ENCODE results near the gene DOC2B. TPM values are rescaled to one million over a fixed set of nuclear protein-coding genes. Genes with fewer than 3 reads are reported as not detected.

Gene DOC2B
- total RNA-seq, 2 experiments from 2014 or later = 0.06 to 0.08 TPM

DNA sequence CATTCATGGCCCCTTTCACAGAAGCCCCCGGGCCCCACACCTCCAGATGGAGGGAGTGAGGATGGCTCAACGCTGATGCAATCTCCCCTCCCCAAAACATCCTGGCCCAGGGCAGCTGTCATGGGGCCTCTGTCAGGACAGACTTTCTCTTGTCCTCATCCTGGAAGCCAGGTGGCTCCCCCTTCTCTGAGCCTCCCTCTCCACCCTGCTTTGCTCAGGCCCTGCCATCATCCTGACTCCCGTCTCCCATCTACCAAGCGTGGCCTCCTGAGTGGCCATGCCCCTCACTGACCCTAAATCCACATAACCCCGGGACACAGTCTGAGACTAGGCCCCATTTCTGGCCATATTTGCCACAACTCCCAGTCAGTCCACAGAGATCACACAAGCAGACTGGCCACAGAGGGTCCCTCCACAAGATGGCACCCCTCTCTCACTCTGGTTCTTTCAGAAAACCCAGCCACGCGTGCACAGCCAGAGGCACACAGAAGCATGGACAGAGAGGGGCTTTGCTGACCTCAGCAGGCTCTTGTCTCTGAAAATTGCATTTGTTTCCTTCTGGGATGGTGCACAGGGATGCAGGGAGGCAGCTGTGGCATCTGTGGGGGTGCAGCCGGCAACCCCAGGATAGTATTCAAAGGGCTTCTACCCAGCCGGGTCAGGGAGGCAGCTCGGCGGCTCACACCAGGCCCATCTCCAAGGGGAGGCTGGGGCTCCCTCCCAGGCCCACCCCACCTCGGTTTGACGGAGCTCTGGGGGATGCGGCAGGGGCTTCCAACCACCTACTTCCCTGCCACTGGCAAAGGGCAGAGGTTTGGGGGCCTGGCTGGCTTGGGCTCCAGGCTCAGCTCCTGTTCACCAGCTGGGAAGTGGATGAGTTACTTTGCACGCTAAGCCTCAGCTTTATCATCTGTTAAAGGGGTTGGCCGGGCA, 16.9 kb downstream of the DOC2B start:
- H3K4me1 Mint-ChIP-seq = peaks cover 7% of the 10 kb centered on the region
- no peaks in the 10 kb centered on the region for H3K36me3 Mint-ChIP-seq
- H3K4me3 Mint-ChIP-seq = no peak overlapping the region
- H3K27ac Mint-ChIP-seq = no peak overlapping the region
- H3K9me3 Mint-ChIP-seq = no peaks in the 10 kb centered on the region
- no peaks in the 10 kb centered on the region for H3K27me3 Mint-ChIP-seq
- DNase-seq = no peak

DNA sequence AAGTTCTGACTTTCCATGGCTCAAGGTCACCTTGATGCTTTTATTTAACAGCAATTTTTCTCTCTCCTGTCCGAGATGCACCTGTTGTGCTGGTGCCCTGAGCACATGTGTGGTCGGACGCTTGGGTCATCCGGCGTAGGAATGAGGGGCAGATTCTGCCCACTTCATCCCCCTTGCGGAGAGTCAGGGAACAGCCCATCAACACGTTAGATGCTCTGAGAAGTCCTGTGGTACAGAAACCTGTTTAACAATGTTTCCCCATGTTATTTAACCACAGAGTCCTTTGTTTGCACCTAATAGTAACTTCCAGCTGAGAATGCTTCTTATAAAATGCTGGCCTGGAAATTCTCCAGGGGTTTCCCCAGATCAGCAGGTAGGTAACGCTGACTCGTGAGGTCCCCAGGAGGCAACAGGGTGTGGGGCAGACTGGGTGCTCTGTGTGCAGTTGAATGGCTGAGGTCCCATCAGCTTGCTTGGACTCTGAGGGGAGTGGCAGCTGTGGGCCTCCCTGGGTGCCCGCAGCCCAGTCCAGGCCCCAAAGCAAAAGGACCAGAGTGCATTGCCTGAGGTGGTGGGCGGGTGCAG, 17.8 kb downstream of the DOC2B start:
- H3K27me3 Mint-ChIP-seq = no peaks in the 10 kb centered on the region
- no peaks in the 10 kb centered on the region for H3K9me3 Mint-ChIP-seq
- no peak overlapping the region for H3K27ac Mint-ChIP-seq
- DNase-seq = no peak
- H3K4me1 Mint-ChIP-seq = no peaks in the 10 kb centered on the region
- no peaks in the 10 kb centered on the region for H3K36me3 Mint-ChIP-seq
- no peak overlapping the region for H3K4me3 Mint-ChIP-seq

DNA sequence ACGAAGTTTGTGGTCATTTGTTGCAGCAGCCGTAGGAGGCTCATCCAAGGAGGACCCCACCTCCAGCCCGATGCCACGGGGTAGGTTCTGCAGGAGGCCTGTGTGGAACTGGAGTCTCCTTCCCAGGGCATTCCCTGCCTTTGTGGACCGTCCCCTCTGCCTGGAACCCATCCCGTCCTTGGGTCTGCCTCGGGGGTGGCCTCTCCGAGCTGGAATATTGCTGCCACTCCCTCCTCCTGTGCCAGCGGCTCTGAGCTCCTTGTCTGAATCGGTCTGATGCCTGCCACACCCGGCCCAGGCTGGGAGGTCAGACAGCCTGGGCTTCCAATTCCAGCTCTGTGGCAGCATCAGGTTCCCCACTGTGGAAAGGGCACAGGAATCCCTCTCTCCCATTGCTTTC, 18.8 kb downstream of the DOC2B start:
- Mint-ChIP-seq H3K36me3 (no peaks in the 10 kb centered on the region), H3K4me3 (no peak overlapping the region), H3K27ac (no peak overlapping the region), H3K9me3 (no peaks in the 10 kb centered on the region), H3K27me3 (no peaks in the 10 kb centered on the region), H3K4me1 (no peaks in the 10 kb centered on the region)
- no peak for DNase-seq

DNA sequence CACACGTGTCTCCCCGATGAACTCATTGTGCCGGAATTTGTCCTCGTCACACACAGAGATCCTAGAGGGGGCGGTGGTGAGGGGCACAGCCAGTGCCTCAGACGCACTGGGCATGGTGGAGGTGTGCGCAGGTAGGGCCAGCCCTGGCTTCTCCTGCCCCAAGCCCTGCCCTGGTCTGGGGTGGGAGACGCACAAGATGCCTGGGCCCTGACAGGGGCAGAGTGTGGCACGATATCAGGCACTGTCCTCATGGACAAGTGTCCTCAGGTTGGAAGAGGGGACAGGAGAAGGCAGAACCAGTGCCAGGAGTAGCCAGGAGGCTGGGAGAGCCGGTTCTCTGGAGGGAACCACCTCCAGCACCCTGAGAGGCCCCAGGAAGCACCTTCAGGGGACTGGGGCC, 20.0 kb downstream of the DOC2B start:
- H3K27me3 Mint-ChIP-seq = no peaks in the 10 kb centered on the region
- H3K4me3 Mint-ChIP-seq = no peak overlapping the region
- H3K27ac Mint-ChIP-seq = no peak overlapping the region
- H3K9me3 Mint-ChIP-seq = no peaks in the 10 kb centered on the region
- H3K36me3 Mint-ChIP-seq = no peaks in the 10 kb centered on the region
- no peak for DNase-seq
- no peaks in the 10 kb centered on the region for H3K4me1 Mint-ChIP-seq

DNA sequence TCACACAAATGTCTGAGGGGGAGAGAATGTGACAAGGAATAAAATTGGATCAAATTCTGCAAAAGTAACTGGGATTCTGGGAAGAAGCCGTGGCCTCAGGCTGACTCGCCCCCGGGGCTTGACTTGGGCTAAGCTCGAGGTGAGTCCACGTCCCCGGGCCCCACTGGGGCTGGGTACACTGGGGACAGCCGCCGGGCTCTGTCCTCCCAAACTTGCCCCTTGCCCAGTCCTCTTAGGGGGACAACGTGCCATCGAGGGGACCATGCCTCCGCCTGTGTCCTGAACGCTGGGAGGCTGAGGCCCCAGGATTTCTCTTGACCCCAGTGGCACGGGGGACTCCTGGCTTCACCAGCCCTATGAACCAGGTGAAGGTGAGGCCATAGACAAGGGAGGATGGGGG, 21.1 kb downstream of the DOC2B start:
- Mint-ChIP-seq H3K4me1 (no peaks in the 10 kb centered on the region), H3K36me3 (no peaks in the 10 kb centered on the region), H3K27me3 (no peaks in the 10 kb centered on the region), H3K27ac (no peak overlapping the region), H3K9me3 (no peaks in the 10 kb centered on the region), H3K4me3 (no peak overlapping the region)
- DNase-seq = no peak

DNA sequence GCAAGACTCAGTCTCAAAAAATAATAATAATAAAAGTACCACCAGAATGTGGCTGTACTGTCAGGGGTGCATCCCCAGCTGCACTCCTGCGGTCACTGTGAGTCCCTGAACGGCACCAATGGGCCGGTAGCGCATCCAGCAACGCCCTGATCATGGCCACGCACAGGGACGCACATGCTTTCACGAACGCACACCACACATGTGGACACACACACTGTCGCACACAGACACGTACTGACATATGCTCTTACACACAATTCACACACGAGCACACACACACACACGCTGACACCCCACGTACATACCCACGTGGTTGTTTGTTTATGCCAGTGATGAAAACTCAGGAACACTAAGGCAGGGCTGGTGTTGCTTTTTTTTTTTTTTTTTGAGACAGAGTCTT, 21.8 kb downstream of the DOC2B start:
- no peak overlapping the region for H3K27ac Mint-ChIP-seq
- H3K4me3 Mint-ChIP-seq = no peak overlapping the region
- H3K27me3 Mint-ChIP-seq = no peaks in the 10 kb centered on the region
- no peak for DNase-seq
- H3K9me3 Mint-ChIP-seq = no peaks in the 10 kb centered on the region
- no peaks in the 10 kb centered on the region for H3K4me1 Mint-ChIP-seq
- no peaks in the 10 kb centered on the region for H3K36me3 Mint-ChIP-seq

DNA sequence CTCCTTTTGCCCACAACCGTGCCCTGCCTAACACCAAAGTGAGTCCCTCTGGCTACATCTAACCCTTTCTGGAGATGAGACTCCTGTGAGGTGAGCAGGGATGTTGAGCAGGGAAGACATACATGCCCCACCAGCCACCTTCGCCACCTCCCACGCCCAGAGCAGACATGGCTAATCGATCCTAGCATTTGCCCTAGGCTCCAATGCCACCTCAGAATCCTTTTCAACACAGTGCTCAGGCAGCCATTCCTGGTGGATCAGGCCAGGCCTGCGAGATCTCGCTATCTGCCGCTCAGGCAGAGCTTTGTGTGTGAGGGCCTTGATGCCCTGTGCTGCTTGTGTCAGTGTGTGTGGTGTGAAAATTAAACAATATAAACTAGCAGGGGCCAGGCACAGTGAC, 23.1 kb downstream of the DOC2B start:
- Mint-ChIP-seq H3K27me3 (no peaks in the 10 kb centered on the region), H3K9me3 (no peaks in the 10 kb centered on the region), H3K4me1 (no peaks in the 10 kb centered on the region), H3K27ac (no peak overlapping the region), H3K36me3 (no peaks in the 10 kb centered on the region), H3K4me3 (no peak overlapping the region)
- DNase-seq = no peak

DNA sequence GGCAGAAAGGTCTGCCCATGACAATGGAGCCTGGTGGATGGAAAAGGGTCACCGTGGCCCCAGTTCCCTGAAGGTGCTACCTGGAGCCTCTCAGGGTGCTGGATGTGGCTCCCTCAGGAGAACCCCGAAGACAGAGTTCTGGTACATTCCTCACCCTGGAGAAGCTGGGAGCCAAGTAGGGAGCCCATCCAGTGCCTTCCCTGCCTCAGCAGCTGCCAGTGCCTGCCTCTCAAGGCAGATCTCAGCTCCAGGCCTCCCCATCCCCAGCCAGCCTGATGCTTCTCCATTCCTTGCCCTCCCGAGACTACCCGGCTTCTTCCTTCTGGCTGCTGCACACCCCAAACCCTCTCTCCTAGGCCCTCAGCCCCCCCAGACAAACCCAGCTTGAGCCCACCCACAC, 23.5 kb downstream of the DOC2B start:
- no peaks in the 10 kb centered on the region for H3K4me1 Mint-ChIP-seq
- no peaks in the 10 kb centered on the region for H3K36me3 Mint-ChIP-seq
- H3K4me3 Mint-ChIP-seq = no peak overlapping the region
- H3K27me3 Mint-ChIP-seq = no peaks in the 10 kb centered on the region
- H3K9me3 Mint-ChIP-seq = no peaks in the 10 kb centered on the region
- no peak for DNase-seq
- H3K27ac Mint-ChIP-seq = no peak overlapping the region

DNA sequence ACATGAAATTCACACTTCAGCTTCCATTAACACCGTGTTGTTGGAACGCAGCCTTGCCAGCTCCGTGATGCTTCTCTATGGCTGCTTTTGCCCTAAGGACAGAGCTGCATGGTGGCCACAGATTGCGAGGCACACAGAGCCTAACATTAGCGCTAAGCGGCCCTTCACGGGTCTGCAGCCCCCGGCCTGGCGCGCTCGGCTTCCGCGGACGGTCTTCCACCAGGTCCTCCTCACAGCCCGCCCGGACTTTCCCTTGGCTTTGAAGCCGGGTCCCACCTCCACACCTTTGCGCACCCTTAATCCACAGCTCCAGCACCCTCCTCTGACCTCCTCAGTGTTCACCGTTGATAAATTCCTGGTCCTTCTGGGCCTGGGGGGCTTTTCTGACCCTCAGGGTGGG, 24.5 kb downstream of the DOC2B start:
- Mint-ChIP-seq H3K27ac (no peak overlapping the region), H3K36me3 (no peaks in the 10 kb centered on the region), H3K4me3 (no peak overlapping the region), H3K4me1 (no peaks in the 10 kb centered on the region), H3K9me3 (no peaks in the 10 kb centered on the region), H3K27me3 (no peaks in the 10 kb centered on the region)
- no peak for DNase-seq

DNA sequence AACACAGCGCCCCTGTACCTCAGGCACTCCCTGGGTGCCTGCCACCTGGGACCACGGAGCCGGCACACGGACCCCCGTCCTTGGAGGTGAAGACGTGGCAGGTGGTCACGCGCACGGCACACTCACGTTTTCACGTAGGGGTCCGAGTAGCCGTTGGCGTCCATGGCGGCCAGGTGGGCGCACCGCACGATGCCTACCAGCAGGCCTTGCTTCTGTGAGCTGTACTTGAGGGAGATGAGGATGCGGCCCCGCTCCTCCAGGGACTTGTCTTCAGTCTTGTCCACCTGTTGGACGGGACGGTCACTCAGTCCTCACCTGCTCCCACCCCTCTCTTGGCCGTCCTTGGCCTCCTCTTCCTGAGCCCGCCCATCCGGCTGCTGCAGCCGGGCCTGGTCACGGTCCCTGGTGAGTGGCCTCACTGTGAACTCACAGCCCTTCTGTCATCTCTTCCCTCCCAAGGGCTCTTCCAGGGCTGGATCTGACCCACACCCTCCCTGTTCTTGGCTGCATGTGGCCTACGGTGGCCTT, 25.3 kb downstream of the DOC2B start:
- no peak for DNase-seq
- H3K4me1 Mint-ChIP-seq = no peaks in the 10 kb centered on the region
- H3K27me3 Mint-ChIP-seq = no peaks in the 10 kb centered on the region
- H3K9me3 Mint-ChIP-seq = no peaks in the 10 kb centered on the region
- H3K27ac Mint-ChIP-seq = no peak overlapping the region
- no peak overlapping the region for H3K4me3 Mint-ChIP-seq
- no peaks in the 10 kb centered on the region for H3K36me3 Mint-ChIP-seq

DNA sequence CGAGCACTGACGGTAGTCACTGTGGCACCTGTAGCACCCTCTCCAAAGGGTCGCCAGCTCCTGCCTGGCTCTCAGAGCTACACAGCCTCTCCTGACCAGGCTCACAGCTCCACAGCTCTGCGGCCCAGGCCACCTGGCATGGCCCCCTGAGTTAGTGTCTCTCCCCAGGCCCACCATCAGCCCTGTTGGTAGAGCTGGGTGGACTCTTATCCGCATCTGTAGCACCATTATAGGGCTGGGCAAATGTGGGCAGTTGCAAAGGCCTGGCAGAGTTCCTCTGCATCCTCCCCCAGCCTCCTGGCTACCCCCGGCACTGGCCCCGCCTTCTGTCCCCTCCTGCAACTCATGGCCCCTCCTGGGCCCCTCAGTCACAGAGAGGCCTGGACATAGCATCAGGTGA, 25.9 kb downstream of the DOC2B start:
- no peak overlapping the region for H3K4me3 Mint-ChIP-seq
- H3K27me3 Mint-ChIP-seq = no peaks in the 10 kb centered on the region
- no peaks in the 10 kb centered on the region for H3K36me3 Mint-ChIP-seq
- no peaks in the 10 kb centered on the region for H3K9me3 Mint-ChIP-seq
- H3K27ac Mint-ChIP-seq = no peak overlapping the region
- no peak for DNase-seq
- H3K4me1 Mint-ChIP-seq = no peaks in the 10 kb centered on the region

DNA sequence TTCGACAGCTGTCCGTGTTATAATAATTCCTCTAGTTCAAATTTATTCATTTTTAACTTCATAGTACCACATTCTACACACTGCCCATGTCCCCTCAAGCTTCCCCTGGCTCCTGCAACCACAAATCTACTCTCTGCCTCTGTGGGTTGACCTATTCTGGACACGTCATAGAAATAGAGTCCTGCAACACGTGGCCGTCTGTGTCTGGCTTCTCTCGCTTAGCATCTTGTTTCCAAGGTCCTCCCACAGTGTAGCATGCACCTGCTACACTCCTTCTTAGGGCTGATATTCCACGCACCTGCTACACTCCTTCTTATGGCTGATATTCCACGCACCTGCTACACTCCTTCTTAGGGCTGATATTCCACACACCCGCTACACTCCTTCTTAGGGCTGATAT, 27.6 kb downstream of the DOC2B start:
- no peaks in the 10 kb centered on the region for H3K9me3 Mint-ChIP-seq
- no peak overlapping the region for H3K27ac Mint-ChIP-seq
- no peak for DNase-seq
- no peak overlapping the region for H3K4me3 Mint-ChIP-seq
- H3K27me3 Mint-ChIP-seq = no peaks in the 10 kb centered on the region
- H3K36me3 Mint-ChIP-seq = no peaks in the 10 kb centered on the region
- no peaks in the 10 kb centered on the region for H3K4me1 Mint-ChIP-seq

DNA sequence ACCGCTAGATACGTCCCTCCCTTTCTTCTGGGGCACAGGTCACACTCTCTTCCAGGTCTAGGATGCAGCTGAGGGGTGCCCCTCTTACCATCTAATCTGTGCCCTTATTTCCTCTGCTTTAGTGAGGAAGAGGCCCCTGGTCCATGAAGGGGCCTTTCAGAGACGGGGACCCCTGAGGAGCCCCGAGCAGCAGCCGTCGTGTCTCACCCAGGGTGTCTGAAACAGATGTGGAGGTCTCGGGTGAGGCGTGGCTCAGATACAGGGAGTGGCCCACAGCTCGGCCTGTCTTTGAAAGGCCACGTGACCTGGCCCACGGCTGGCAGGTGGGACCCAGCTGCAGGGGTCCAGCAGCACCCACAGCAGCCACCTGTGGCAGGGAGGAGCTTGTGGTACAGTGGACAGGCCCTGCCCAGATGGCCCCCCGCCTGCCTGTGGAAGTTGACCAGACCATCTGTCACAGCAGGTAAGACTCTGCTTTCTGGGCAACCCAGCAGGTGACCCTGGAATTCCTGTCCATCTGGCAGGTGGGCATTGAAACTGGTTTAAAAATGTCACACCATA, 28.5 kb downstream of the DOC2B start:
- DNase-seq = no peak
- H3K27ac Mint-ChIP-seq = no peak overlapping the region
- no peaks in the 10 kb centered on the region for H3K4me1 Mint-ChIP-seq
- H3K9me3 Mint-ChIP-seq = no peaks in the 10 kb centered on the region
- H3K36me3 Mint-ChIP-seq = no peaks in the 10 kb centered on the region
- no peaks in the 10 kb centered on the region for H3K27me3 Mint-ChIP-seq
- no peak overlapping the region for H3K4me3 Mint-ChIP-seq

DNA sequence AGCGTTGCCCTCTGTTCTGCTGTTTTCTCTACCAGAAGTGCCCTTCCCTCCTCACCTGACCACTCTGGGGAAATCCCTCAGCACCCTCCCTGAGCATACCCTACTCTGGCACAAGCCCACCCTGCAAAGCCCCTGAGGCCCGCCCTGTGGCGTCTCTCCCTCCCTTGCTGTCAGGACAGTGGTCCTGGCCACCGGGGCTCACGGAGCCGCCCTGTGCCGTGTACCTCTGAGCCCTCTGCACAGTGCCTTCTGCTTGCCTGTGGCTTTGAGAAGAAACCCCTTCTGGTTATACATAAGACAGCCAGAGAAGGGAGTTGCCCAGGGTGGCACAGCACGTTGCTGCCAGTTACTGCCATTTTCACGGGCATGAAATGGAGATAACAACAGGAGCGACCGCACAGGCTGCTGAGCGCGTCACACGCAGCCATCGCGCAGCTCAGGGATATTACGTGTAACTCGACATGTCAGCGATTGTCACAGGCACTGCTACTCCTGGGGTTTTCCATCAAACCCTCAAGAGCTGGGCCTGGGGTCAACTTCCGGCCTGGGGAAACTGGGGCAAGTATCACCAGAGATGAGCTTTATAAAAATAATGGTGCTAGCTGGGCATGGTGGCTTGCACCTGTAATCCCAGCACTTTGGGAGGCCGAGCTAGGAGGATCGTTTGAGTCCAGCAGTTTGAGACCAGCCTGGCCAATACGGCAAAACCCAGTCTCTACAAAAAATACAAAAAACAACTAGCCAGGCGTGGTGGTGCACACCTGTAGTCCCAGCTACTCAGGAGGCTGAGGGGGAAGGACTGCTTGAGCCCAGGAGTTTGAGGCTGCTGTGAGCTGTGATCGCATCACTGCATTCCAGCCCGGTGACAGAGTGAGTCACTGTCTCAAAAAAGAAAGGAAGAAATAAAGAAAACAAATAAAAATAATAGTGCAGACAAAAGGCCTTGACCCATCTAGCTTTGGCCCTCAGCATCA, 29.3 kb downstream of the DOC2B start:
- H3K4me1 Mint-ChIP-seq = no peaks in the 10 kb centered on the region
- no peaks in the 10 kb centered on the region for H3K36me3 Mint-ChIP-seq
- no peak overlapping the region for H3K27ac Mint-ChIP-seq
- DNase-seq = no peak
- no peaks in the 10 kb centered on the region for H3K9me3 Mint-ChIP-seq
- no peaks in the 10 kb centered on the region for H3K27me3 Mint-ChIP-seq
- no peak overlapping the region for H3K4me3 Mint-ChIP-seq

DNA sequence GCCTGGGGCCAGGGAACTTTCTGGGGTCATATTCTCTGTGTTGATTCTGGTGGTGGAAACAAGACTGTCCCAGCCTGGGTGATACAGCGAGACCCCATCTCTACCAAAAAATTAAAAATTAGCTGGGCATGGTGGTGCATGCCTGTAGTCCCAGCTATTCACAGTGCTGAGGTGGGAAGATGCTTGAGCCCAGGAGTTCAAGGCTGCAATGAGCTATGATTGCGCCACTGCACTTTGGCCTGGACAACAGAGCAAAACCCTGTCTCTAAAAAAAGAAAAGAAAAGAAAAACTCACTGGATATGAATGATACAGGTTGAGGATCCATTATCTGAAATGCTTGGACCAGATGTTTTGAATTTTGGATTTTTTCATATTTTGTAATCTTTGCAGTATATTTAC, 30.4 kb downstream of the DOC2B start:
- no peaks in the 10 kb centered on the region for H3K4me1 Mint-ChIP-seq
- H3K27me3 Mint-ChIP-seq = no peaks in the 10 kb centered on the region
- no peaks in the 10 kb centered on the region for H3K36me3 Mint-ChIP-seq
- no peak for DNase-seq
- no peak overlapping the region for H3K4me3 Mint-ChIP-seq
- H3K27ac Mint-ChIP-seq = no peak overlapping the region
- H3K9me3 Mint-ChIP-seq = no peaks in the 10 kb centered on the region
